GM18951 (cell line): Measurements from ENCODE around the gene IZUMO3.

Source experiments
- POLR2A ChIP-seq: IDR thresholded peaks from 4 replicates; pipeline ENCODE4 v1.6.1; 2011; ENCODE audit warnings: mild to moderate bottlenecking; ENCODE audit not compliant: insufficient read length, insufficient read depth; ENCODE audit errors: extremely low read depth
- in situ Hi-C: fragments of 300-500 bp; cut with MboI; formaldehyde crosslinking; loops from one replicate; pipeline ENCODE4 v1.12.0; 2022; ENCODE audit warnings: low sequenced_read_pairs, mixed read lengths, inconsistent platforms; ENCODE audit not compliant: unreplicated experiment

Gene IZUMO3

DNA sequence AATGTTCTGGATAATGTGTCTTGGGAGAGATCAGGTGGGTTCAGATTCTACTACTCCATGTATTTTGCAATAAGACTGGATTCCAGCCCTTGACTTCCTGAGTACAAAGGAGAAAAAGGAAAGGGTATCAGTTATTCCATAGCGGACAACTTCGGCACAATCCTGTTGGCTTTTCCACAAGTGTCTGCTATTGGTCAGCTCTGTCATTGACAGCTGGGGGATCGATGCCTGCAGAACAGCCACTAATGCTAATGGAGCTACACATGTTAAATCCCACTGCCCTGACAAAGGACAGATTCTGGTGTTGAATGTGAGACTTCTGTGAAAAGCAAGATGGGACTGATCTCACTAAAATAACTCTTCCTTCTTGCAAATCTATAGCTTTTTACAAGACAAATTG is 41.2 kb downstream of the IZUMO3 start:
- no peak for TF ChIP-seq POLR2A
- in situ Hi-C loops = no loop called here

DNA sequence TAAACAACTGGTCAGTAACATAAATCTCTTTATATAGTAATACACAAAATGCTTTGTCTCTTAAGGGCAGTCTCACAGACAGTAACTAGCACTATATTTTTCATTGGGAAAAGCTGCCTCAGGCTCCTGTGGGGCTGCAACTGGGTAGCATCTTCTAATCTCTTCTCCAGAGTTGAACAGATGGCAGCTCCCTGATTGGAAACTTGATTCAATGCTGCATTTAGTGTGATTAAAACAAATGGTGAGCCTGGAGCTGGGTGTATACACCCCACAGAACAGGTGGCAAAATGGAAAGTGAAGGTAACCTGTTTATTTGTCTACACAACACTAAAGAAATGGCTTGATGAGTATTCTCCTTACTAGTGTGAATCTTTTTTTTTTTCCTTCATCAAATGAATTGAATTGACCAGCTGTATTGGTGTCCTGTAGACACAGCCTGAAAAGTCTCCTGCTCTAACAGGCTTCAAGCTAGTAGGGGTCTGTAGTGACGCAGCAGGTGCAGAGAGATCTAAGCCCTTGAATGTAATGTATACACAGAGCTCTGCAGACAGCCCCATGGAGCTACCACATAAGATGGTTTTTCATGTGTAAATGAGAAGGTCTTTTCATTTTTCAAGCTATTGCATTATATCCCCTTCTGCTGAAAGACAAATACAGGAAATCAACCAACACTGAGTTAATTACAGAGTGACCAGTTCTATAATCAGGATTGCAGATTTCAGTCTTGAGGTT is 43.3 kb downstream of the IZUMO3 start:
- TF ChIP-seq POLR2A = no peak
- in situ Hi-C loops = no loop called here

DNA sequence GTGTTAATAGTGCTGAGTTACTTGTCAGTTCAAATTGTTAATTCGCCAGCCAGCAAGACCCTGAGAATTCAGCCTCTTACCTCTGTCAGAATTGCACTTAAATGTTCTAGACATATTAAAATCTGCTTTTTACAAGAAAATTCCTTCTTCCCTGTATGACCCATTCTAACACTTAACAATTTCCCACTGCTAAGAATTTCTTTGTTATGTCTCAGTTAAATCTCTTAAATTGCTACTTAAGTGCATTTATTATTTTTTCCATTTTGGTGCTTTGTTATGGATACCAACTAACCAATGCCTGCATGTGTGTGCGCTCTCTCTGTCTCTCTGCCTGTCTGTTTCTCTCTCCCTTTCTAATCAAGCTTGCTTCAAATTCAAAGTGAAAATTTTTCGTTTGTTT is 44.9 kb downstream of the IZUMO3 start:
- no peak for TF ChIP-seq POLR2A
- in situ Hi-C loops = no loop called here

DNA sequence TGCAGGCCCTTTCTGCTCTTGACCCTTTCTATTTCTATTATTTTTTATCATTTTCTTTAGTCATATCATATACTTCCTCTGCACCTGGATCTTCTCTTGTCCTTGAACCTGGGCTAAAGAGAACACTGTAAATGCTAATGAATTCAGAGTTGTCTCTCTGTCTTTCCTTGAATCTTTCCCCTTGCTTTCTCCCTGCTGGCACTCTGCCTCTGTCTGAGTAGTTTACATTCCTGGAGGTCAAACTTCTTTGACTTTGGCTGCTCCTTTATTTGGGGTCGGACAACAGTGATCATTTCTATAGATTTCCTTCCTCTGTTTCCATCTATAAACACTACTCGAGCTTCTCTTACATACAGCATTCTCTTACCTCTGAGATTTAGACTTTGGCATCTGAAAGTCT is 47.1 kb downstream of the IZUMO3 start:
- no peak for TF ChIP-seq POLR2A
- in situ Hi-C loops = no loop called here

DNA sequence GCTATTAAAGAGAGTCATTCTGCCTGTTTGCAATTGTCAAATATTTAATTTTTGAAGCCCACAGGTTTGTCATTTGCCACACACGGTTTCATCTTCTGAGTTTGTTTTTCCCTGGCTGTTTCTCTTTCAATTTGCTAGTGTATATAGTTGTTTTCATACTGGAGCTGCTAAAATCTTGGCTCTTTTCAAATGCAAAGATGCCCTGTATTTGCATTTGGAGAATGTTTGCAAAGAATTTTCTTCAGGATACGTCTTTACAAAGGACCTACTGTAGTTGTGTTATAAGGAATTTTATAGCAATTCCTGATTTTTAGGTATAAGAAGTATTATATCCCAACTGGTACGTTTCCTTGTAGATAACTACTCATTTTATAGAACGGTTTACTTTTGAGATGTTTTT is 48.0 kb downstream of the IZUMO3 start:
- in situ Hi-C loops = no loop called here
- no peak for TF ChIP-seq POLR2A
